Mesodermal cell (in vitro differentiated cells): ENCODE data around the gene DNM1.
"Not testable (repeated sequence)": the region's sequence is repeated elsewhere in the genome, so short reads cannot be mapped to it uniquely, and the experiment has no call there.

ENCODE experiments used
- H3K27ac ChIP-seq: 2 replicates; pipeline ENCODE4 v1.7.0; 2013; ENCODE audit warnings: mild to moderate bottlenecking, low read depth, low read length, moderate library complexity; ENCODE audit not compliant: severe bottlenecking
- H3K36me3 ChIP-seq: 2 replicates; pipeline ENCODE4 v1.7.1; 2013; ENCODE audit warnings: mild to moderate bottlenecking, low read length, moderate library complexity; ENCODE audit not compliant: control insufficient read depth, insufficient read depth
- H3K4me1 ChIP-seq: one replicate; pipeline ENCODE4 v1.7.1; 2013; ENCODE audit warnings: mild to moderate bottlenecking, low read length; ENCODE audit not compliant: insufficient read depth, control insufficient read depth, poor library complexity, severe bottlenecking
- H3K4me3 ChIP-seq: 2 replicates; pipeline ENCODE4 v1.7.0; 2013; ENCODE audit warnings: low read length, control low read depth, mild to moderate bottlenecking; ENCODE audit not compliant: insufficient read depth, poor library complexity, severe bottlenecking; ENCODE audit errors: extremely low read depth
- H3K9me3 ChIP-seq: 2 replicates; pipeline ENCODE4 v1.7.1; 2013; ENCODE audit warnings: mild to moderate bottlenecking, low read length, moderate library complexity; ENCODE audit not compliant: control insufficient read depth
- WGBS, 2 experiments: methylation state at CpG; one replicate each; pipeline ENCODE4 v1.1.5; 2013; ENCODE audit warnings: missing lambda C conversion rate in 2 of 2; ENCODE audit not compliant: insufficient coverage in 2 of 2; 5-methylcytosine and 5-hydroxymethylcytosine counted together

Gene DNM1

DNA sequence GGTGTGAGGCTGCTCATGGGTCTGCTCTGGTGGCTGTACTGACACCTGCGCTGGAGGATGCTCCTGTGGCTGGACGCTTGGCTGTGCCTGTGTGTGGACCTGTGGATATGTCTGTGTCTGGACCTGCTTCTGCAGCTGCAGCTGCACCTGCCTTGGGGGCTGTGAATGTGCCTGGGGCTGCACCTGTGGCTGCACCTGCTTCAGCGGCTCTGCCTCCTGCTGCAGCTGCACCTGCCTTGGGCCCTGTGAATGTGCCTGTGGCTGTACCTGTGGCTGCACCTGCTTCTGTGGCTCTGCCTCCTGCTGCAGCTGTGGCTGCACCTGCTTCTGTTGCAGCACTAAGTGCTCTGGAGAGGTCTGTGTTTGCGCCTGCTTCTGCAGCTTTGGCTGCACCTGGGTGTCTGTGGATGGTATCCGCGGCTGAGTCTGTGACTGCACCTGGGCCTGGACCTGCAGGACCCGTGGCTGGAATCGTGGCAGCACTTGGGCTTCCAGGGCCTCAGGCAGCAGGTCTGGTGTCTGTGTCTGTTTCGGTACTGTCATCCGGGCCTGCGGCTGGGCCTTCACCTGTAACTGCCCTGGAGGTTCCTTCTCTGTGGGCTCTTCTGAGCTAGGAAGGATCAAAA, 24.3 kb upstream of the DNM1 start:
- Histone ChIP-seq H3K27ac (no peak overlapping the region), H3K36me3 (peaks cover 87% of the 10 kb centered on the region), H3K4me3 (no peak overlapping the region), H3K9me3 (peaks cover 5% of the 10 kb centered on the region), H3K4me1 (no peaks in the 10 kb centered on the region)
- WGBS, 2 experiments: 94 to 96% methylated on average over 9 to 11 of the region's 11 CpGs

DNA sequence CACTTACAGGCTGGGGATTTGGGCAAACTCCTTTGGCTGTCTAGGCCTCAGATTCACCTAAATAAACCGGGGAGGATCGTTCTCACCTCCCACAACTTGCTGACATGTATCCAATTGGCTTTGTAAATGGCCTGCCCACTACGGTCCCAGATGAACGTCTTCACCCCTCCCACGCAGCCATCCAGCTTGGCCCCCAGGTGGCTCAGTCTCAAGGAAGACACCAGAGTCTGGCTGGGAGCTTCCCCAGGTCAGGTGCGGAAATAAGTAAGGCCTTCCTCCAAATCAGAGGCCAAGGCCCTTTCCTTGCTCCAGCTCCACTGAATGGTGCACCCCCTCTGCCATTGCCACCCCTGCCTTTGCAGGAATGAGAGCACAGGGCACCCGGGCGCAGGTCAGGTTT, 23.2 kb upstream of the DNM1 start:
- H3K9me3 ChIP-seq: peaks cover 5% of the 10 kb centered on the region
- peaks cover 85% of the 10 kb centered on the region for H3K36me3 ChIP-seq
- no peak overlapping the region for H3K4me3 ChIP-seq
- H3K4me1 ChIP-seq: no peaks in the 10 kb centered on the region
- WGBS, 2 experiments: 97 to 98% methylated on average over 8 of the region's 8 CpGs
- H3K27ac ChIP-seq: no peak overlapping the region

DNA sequence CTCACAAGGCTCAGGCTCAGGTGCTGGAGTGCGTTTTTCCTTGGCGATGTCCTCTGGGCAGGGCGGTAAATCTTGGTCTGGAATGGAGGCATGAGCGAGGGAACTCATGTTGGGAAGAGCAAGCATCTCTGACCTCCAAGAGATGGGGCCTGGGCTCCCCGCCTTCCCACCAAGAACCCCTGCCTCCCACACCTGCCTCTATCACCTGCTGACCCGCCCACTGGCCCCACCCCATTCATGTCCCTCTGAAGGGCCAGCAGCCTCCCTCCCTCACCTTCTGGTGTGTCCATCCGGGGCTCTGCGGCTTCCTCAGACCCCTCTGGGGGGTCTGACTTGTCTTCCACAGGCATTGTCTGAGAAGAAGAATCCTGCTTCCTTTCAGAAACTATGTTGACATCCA, 22.7 kb upstream of the DNM1 start:
- peaks cover 5% of the 10 kb centered on the region for H3K9me3 ChIP-seq
- no peak overlapping the region for H3K4me3 ChIP-seq
- H3K36me3 ChIP-seq: peaks cover 85% of the 10 kb centered on the region
- WGBS, 2 experiments: 96 to 100% methylated on average over 5 of the region's 8 CpGs
- H3K4me1 ChIP-seq: no peaks in the 10 kb centered on the region
- no peak overlapping the region for H3K27ac ChIP-seq

DNA sequence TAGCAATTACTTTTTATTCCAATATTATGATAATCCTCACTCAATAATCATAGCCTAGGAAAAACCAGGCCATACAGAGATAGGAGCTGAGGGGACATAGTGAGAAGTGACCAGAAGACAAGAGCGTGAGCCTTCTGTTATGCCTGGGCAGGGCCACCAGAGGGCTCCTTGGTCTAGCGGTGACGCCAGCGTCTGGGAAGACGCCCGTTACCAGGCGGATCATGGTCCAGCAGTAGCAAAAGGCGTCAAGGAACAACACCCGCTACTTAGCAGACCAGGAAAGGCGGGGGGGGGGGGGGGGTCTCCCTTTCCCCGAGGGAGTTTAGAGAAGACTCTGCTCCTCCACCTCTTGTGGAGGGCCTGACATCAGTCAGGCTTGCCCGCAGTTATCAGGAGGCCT, 21.7 kb upstream of the DNM1 start:
- H3K9me3 ChIP-seq, H3K4me3 ChIP-seq, H3K27ac ChIP-seq, H3K4me1 ChIP-seq: not testable (repeated sequence)
- 19 to 34% methylated on average over 5 to 9 of the region's 12 CpGs for WGBS, 2 experiments
- peaks cover 81% of the 10 kb centered on the region for H3K36me3 ChIP-seq

DNA sequence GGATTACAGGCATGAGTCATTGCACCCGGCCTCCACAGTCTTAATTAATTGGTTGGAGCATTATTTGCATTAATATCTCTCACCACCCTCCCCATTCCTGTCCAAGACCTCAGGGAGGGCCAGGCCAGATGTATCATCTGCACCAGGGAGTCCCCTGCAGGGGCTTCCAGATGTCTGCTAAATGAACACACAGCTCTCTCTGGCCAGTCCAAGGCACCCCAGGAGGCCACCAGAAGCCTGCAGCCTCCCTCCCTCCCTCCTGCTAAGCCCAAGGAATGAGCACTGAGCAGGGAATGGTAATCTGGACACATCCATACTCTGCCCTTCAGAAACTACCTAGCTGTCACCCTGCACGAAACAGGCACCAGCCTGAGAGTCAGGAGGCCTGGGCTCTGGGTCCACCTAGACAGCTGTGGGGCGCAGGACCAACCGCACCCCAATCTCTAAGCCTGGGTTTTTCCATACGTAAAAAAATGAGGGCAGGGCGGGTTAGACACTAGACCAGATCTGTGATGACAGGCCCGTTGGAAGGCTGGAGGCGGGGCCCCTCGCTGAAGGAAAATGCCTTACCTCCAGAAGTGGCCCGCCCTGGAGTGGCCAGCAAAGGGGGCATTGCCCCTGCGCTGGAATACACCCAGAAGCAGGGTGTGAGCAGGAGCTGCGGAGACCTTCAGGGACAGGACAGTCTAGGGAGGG, 20.1 kb upstream of the DNM1 start:
- H3K27ac ChIP-seq: no peak overlapping the region
- H3K9me3 ChIP-seq: peaks cover 5% of the 10 kb centered on the region
- 91 to 97% methylated on average over 11 of the region's 12 CpGs for WGBS, 2 experiments
- no peak overlapping the region for H3K4me3 ChIP-seq
- peaks cover 80% of the 10 kb centered on the region for H3K36me3 ChIP-seq
- H3K4me1 ChIP-seq: no peaks in the 10 kb centered on the region

DNA sequence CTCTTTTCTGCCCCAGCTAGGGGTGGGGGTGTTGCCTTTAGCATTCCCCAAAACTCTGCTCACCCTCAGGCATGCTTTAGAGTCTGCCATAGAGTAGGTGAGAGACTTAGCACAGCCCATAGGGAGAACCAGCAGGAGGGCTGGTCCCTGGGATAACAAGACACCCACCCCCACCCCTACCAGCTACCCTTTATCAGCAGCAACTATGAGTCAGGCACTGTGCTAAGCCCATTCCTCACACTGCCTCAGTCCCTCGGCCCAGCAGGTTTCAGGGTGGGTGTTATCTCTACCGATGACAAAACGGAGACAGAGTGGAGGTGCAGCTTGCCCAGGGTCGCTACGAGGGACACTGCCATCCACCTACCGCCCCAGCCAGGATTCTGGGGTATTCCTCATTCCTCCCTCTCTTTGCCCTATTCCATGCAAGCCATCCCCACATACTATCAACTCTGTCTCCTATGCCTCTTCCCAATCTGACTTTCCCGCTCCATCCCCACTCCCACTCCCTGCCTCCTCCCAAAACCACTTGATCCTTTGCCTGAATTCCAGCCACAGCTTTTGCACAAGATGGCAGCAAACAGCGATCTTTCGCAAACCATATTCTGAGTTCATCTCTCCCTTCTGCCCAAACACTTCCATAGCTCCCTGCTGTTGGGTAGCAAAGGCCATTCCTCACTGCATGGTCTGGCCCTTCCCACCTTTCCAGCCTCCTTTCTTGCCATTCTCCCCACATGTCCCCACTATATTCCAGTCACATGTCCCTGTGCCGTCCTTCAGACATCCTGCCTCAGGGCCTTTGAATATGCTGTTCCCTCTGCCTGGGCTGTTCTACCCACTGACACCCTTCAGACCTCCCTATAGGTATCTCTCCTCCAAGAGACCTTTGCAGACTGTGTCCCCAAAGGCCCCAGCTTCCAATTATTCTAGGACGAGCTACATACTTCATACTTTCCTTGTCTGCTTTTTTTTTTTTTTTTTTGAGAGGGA, 16.9 kb upstream of the DNM1 start:
- H3K36me3 ChIP-seq: peaks cover 74% of the 10 kb centered on the region
- 79 to 89% methylated on average over 10 of the region's 11 CpGs for WGBS, 2 experiments

DNA sequence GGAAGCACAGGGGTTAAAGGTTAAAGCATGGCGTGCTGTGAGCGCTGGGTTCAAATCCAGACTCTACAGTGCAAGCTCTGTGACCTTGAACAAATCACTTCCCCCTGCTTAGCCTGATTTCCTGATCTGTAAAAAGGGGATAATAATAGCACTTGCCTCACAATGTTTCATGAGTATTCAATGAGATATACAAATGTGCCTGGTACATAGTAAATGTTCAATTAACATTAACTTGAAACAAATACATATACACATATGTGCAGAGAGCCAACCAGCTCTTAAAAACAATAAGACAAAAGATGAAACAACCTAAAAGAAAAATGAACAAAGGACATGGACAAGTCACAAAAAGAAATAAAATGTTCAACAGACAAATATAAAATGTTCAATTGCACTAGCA, 15.8 kb upstream of the DNM1 start:
- H3K9me3 ChIP-seq: no peaks in the 10 kb centered on the region
- H3K4me1 ChIP-seq: peaks cover 6% of the 10 kb centered on the region
- WGBS, 2 experiments: 100% methylated on average over 1 to 2 of the region's 2 CpGs
- H3K4me3 ChIP-seq: no peak overlapping the region
- peaks cover 71% of the 10 kb centered on the region for H3K36me3 ChIP-seq
- no peak overlapping the region for H3K27ac ChIP-seq

More for the DNA sequence above, 16.9 kb upstream of the DNM1 start:
- Histone ChIP-seq H3K4me3 (no peak overlapping the region), H3K27ac (no peak overlapping the region), H3K4me1 (peaks cover 6% of the 10 kb centered on the region), H3K9me3 (no peaks in the 10 kb centered on the region)

DNA sequence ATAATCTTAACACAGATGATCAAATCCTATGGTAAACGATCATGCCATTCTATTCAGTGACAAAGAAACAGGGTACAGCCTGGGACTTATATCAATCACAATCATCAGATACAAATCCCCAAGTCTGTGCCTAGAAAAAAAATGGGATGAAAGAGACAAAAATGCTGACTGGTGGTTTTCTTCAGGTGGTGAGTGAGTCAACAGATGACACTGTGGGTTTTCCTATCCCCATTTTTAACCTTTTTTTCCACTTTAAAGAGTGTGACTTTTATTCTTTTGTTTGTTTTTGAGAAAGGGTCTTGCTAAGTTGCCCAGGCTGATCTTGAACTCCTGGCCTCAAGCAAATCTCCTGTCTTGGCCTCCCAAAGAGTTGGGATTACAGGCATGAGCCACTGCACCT, 15.0 kb upstream of the DNM1 start:
- Histone ChIP-seq H3K4me3 (no peak overlapping the region), H3K4me1 (peaks cover 6% of the 10 kb centered on the region), H3K9me3 (no peaks in the 10 kb centered on the region), H3K36me3 (peaks cover 63% of the 10 kb centered on the region), H3K27ac (no peak overlapping the region)
- WGBS, 2 experiments: no CpG with 5 or more reads among the region's 1 CpG

DNA sequence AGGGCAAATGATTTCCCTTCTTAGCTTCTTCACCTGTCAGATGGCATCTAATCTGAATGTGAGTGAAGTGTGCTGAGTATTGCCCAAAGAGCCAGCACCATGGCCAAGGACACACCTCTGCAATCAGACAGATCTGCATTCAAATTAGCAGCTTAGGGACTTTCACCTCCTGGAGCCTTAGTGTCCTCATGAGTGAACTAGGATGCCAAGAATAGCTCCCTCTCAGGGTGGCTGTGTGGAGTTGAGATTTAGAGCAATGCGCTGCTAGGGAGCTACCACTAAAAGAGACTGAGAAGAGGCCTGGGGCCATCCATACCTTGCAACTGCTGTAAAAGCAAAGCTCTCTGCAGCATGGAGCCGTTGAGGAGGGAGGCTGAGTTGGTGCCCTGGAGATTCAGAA, 13.2 kb upstream of the DNM1 start:
- H3K4me1 ChIP-seq: peaks cover 6% of the 10 kb centered on the region
- 100% methylated on average over 1 of the region's 2 CpGs for WGBS, 2 experiments
- H3K27ac ChIP-seq: no peak overlapping the region
- peaks cover 46% of the 10 kb centered on the region for H3K36me3 ChIP-seq
- no peak overlapping the region for H3K4me3 ChIP-seq
- no peaks in the 10 kb centered on the region for H3K9me3 ChIP-seq

DNA sequence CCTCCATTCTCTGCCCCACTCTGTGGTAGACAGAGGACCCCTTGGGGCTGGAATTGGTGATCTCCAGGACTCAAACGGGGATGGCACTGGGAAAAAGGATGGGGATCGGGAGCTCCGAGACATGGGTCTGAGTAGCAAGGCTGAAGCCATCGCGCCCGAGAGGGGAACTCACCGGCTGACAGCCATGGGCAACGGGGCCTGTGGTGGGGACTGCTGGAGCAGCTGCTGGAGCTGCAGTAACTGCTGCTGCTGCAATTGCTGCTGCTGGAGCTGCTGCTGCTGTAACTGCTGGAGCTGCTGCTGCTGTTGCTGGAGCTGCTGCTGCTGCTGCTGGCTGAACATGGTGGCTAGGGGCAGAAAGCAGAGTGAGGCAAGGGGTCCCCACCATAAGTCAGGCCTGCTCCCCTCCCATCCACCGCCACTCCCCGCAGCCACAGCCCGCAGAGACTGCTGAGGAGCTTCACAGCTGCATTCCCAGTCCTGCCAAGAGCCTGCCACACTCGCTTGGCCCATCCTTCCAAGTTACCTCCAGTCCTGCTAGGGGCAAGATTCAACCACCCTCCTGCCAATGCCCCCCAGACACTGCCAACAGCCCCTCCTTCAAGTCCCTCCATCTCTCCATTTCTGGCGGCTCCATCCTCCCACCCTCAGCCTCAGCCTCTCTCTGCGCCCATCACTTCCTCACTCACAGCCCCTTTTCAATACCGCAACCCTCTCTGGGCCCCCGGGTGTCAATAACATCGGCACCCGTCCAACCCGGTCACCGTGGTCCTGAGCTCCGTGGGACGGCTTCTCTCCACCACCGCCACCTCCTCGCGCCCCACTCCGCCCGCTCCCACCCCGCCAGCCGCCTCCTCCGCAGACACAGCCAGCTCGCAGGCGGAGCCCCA, 12.4 kb upstream of the DNM1 start:
- Histone ChIP-seq H3K4me3 (peak overlapping the region; percentile 92), H3K27ac (peak overlapping the region; percentile 29)

More for the DNA sequence above, 12.4 kb upstream of the DNM1 start:
- 28 to 48% methylated on average over 17 to 27 of the region's 32 CpGs for WGBS, 2 experiments
- Histone ChIP-seq H3K36me3 (peaks cover 39% of the 10 kb centered on the region), H3K9me3 (no peaks in the 10 kb centered on the region), H3K4me1 (peaks cover 6% of the 10 kb centered on the region)
